Ascending aorta (tissue), 2 donors: ENCODE measurements around the gene FIGNL1. TPM values are rescaled to one million over a fixed set of nuclear protein-coding genes. Genes with fewer than 3 reads are reported as not detected.

ENCODE experiments used
- DNase-seq, 2 donors: peaks; one replicate each; pipeline ENCODE4 v3.0.0-alpha.2; 2019; ENCODE audit warnings: low spot score in 2 of 2
- H3K27ac ChIP-seq, 2 donors: fragments of 200-600 bp; sonication (generic); one replicate each; pipeline ENCODE4 v1.5.1; 2016 to 2017; ENCODE audit warnings: mild to moderate bottlenecking in 1 of 2
- H3K27me3 ChIP-seq: fragments of 200-600 bp; sonication (generic); one replicate; pipeline ENCODE4 v1.5.1; 2017
- H3K36me3 ChIP-seq, 2 donors: fragments of 200-600 bp; sonication (generic); one replicate each; pipeline ENCODE4 v1.5.1; 2016
- H3K4me1 ChIP-seq, 2 donors: fragments of 200-600 bp; sonication (generic); one replicate each; pipeline ENCODE4 v1.5.1; 2016 to 2017; ENCODE audit warnings: mild to moderate bottlenecking in 1 of 2
- H3K4me3 ChIP-seq, 2 donors: fragments of 200-600 bp; sonication (generic); one replicate each; pipeline ENCODE4 v1.5.1; 2016 to 2017; ENCODE audit warnings: mild to moderate bottlenecking in 1 of 2
- H3K9me3 ChIP-seq, 2 donors: fragments of 200-600 bp; sonication (generic); one replicate each; pipeline ENCODE4 v1.5.1; 2016
- CTCF ChIP-seq, 3 experiments: fragments of 200-600 bp in 2 of 3; fragments of 450-650 bp in 1 of 3; sonication (generic) in 2 of 3; IDR thresholded peaks; one replicate each; pipeline ENCODE4 v1.5.1; 2016 to 2019; ENCODE audit warnings: antibody characterized with exemption in 3 of 3, mild to moderate bottlenecking in 1 of 3, moderate library complexity in 1 of 3
- intact Hi-C: fragments of 100-400 bp; cut with DNase I; formaldehyde crosslinking; loops from one replicate; pipeline ENCODE4 v1.15.1; 2023
- total RNA-seq: library from RNA; depleted of rRNA; stranded (reverse); fragments of >200 nt; gene quantifications from one replicate; pipeline ENCODE4 v1.1.0, GENCODE V29; 2016

The FIGNL1 gene
- total RNA-seq, 1 donor from 2014 or later, result 0.32 TPM

- DNase-seq, result no peak
- Histone ChIP-seq H3K27me3 (no peaks in the 10 kb centered on the region), H3K4me1 (no peaks in the 10 kb centered on the region), H3K9me3 (no peaks in the 10 kb centered on the region), H3K36me3 (no peaks in the 10 kb centered on the region), H3K27ac (no peak overlapping the region), H3K4me3 (no peak overlapping the region)
- TF ChIP-seq CTCF (IDR thresholded peaks at IDR 0.05), result no peak
- intact Hi-C loops, result no loop called here
These were observed 13.9 kb downstream of the FIGNL1 start for GRCh38 chr7:50436133-50436806.

GRCh38 chr7:50431722-50432305 lies 18.3 kb downstream of the FIGNL1 start:
- intact Hi-C loops, result no loop called here
- Histone ChIP-seq H3K9me3 (no peaks in the 10 kb centered on the region), H3K4me3 (no peak overlapping the region), H3K27ac (no peak overlapping the region), H3K36me3 (no peaks in the 10 kb centered on the region), H3K4me1 (no peaks in the 10 kb centered on the region), H3K27me3 (no peaks in the 10 kb centered on the region)
- no peak for TF ChIP-seq CTCF (IDR thresholded peaks at IDR 0.05)
- no peak for DNase-seq

GRCh38 chr7:50431316-50431715 lies 18.8 kb downstream of the FIGNL1 start:
- Histone ChIP-seq H3K4me3 (no peak overlapping the region), H3K27ac (no peak overlapping the region), H3K36me3 (no peaks in the 10 kb centered on the region), H3K27me3 (no peaks in the 10 kb centered on the region), H3K4me1 (no peaks in the 10 kb centered on the region), H3K9me3 (no peaks in the 10 kb centered on the region)
- TF ChIP-seq CTCF (IDR thresholded peaks at IDR 0.05), result no peak
- DNase-seq, result no peak
- intact Hi-C loops, result no loop called here

- TF ChIP-seq CTCF (IDR thresholded peaks at IDR 0.05), result no peak
- Histone ChIP-seq H3K4me1 (no peaks in the 10 kb centered on the region), H3K9me3 (no peaks in the 10 kb centered on the region), H3K27ac (no peak overlapping the region), H3K4me3 (no peak overlapping the region), H3K36me3 (no peaks in the 10 kb centered on the region), H3K27me3 (no peaks in the 10 kb centered on the region)
- intact Hi-C loops, result no loop called here
- DNase-seq, result no peak
These were observed 21.2 kb downstream of the FIGNL1 start for GRCh38 chr7:50428911-50429310.

- Histone ChIP-seq H3K36me3 (no peaks in the 10 kb centered on the region), H3K4me3 (no peak overlapping the region), H3K9me3 (no peaks in the 10 kb centered on the region), H3K27ac (no peak overlapping the region), H3K27me3 (no peaks in the 10 kb centered on the region), H3K4me1 (no peaks in the 10 kb centered on the region)
- intact Hi-C loops, result no loop called here
- no peak for TF ChIP-seq CTCF (IDR thresholded peaks at IDR 0.05)
- no peak for DNase-seq
These were observed 22.6 kb downstream of the FIGNL1 start for GRCh38 chr7:50427518-50427917.
